PC-3 (cell line): ENCODE data around the gene JAK3. TPM values are rescaled to one million over a fixed set of nuclear protein-coding genes. Genes with fewer than 3 reads are reported as not detected.

Source experiments
- ATAC-seq: fragments of 200-7000 bp; cut with Tn5 transposase; 2 replicates; pipeline ENCODE4 v1.9.1; 2020; ENCODE audit warnings: mild to moderate bottlenecking, moderate library complexity
- BruUV-seq: library from RNA; stranded (reverse); fragments of 400-500 nt; replicated peaks from 2 replicates; lab custom pipeline; 2021; lab: Mats Ljungman, UMichigan
- CTCF ChIA-PET: fragments of 300-600 bp; sonication (Branson Sonifier 250); formaldehyde crosslinking; loops from one replicate; lab custom pipeline; 2022; ENCODE audit warnings: antibody characterized with exemption; lab: Charles Lee
- POLR2A ChIA-PET: fragments of 300-600 bp; sonication (Branson Sonifier 250); formaldehyde crosslinking; loops from one replicate; lab custom pipeline; 2022; ENCODE audit warnings: antibody characterized with exemption; ENCODE audit not compliant: unreplicated experiment; lab: Charles Lee
- DNase-seq: peaks from one replicate; pipeline ENCODE4 v3.0.0-alpha.2; 2015
- H2AFZ ChIP-seq: fragments of 300-600 bp; sonication (generic); 2 replicates; pipeline ENCODE4 v1.6.0; 2016; ENCODE audit warnings: antibody characterized with exemption, low read length
- H3F3A ChIP-seq: fragments of 300-600 bp; sonication (generic); one replicate; pipeline ENCODE4 v1.6.0; 2017; ENCODE audit warnings: antibody characterized with exemption, low read length, control low read depth, mild to moderate bottlenecking; ENCODE audit not compliant: unreplicated experiment
- H3K27ac ChIP-seq: fragments of 300-600 bp; sonication (generic); 2 replicates; pipeline ENCODE4 v1.5.1; 2016; ENCODE audit warnings: mild to moderate bottlenecking, low read length
- H3K27me3 ChIP-seq: fragments of 300-600 bp; sonication (generic); 2 replicates; pipeline ENCODE4 v1.6.1; 2016; ENCODE audit warnings: low read length, mixed read lengths
- H3K36me3 ChIP-seq: fragments of 300-600 bp; sonication (generic); 2 replicates; pipeline ENCODE4 v1.6.1; 2016; ENCODE audit warnings: low read depth, mixed run types, low read length, mixed read lengths
- H3K4me1 ChIP-seq: fragments of 300-600 bp; sonication (generic); 2 replicates; pipeline ENCODE4 v1.5.1; 2016; ENCODE audit warnings: low read length; ENCODE audit not compliant: insufficient read depth
- H3K4me2 ChIP-seq: fragments of 300-600 bp; sonication (generic); 2 replicates; pipeline ENCODE4 v1.6.0; 2016; ENCODE audit warnings: low read length
- H3K4me3 ChIP-seq: fragments of 300-600 bp; sonication (generic); 2 replicates; pipeline ENCODE4 v1.5.1; 2016; ENCODE audit warnings: mild to moderate bottlenecking, low read length, mixed read lengths
- H3K79me2 ChIP-seq: fragments of 300-600 bp; sonication (generic); 2 replicates; pipeline ENCODE4 v1.6.1; 2017; ENCODE audit warnings: low read length, mixed read lengths
- H3K9ac ChIP-seq: fragments of 300-600 bp; sonication (generic); 2 replicates; pipeline ENCODE4 v1.6.0; 2016; ENCODE audit warnings: mild to moderate bottlenecking, low read length
- H3K9me2 ChIP-seq: fragments of 300-600 bp; sonication (generic); replicated peaks from 2 replicates; pipeline ENCODE4 v1.6.1; 2016; ENCODE audit warnings: mixed run types, low read length, mixed read lengths
- H3K9me3 ChIP-seq: fragments of 300-600 bp; sonication (generic); 2 replicates; pipeline ENCODE4 v1.6.1; 2016; ENCODE audit warnings: low read length, mixed read lengths
- H4K20me1 ChIP-seq: fragments of 300-600 bp; sonication (generic); 2 replicates; pipeline ENCODE4 v1.6.1; 2016; ENCODE audit warnings: low read length, mixed read lengths
- CTCF ChIP-seq: fragments of 300-600 bp; sonication (generic); conservative IDR thresholded peaks from 2 replicates; pipeline ENCODE4 v1.5.1; 2017; ENCODE audit warnings: antibody characterized with exemption, low read depth, mild to moderate bottlenecking, low read length
- EZH2 ChIP-seq: fragments of 300-600 bp; sonication (generic); IDR thresholded peaks from one replicate; pipeline ENCODE4 v1.6.1; 2017; ENCODE audit warnings: antibody characterized with exemption, mild to moderate bottlenecking, low read length; ENCODE audit not compliant: unreplicated experiment
- EZH2phosphoT487 ChIP-seq: fragments of 300-600 bp; sonication (generic); IDR thresholded peaks from 2 replicates; pipeline ENCODE4 v1.6.1; 2018; ENCODE audit warnings: mild to moderate bottlenecking, antibody characterized with exemption, low read length, borderline replicate concordance
- intact Hi-C: fragments of 100-400 bp; cut with micrococcal nuclease; formaldehyde crosslinking; loops from 2 replicates; pipeline ENCODE4 v1.9.0; 2023
- total RNA-seq: library from RNA; depleted of rRNA; stranded (reverse); fragments of >200 nt; gene quantifications from 2 replicates; pipeline ENCODE4 v1.2.3, GENCODE V29; 2014

JAK3 gene
- total RNA-seq, 1 experiment from 2014 or later = 1.5 TPM

GRCh38 chr19:17817668-17818363 lies 30.0 kb downstream of the JAK3 start:
- ATAC-seq = no peak
- BruUV-seq = no TSS peak
- H4K20me1 ChIP-seq = no peaks in the 10 kb centered on the region

GRCh38 chr19:17812099-17812498 lies 35.7 kb downstream of the JAK3 start:
- CTCF ChIA-PET = no interaction called here
- H2AFZ ChIP-seq = no peak overlapping the region

More at GRCh38 chr19:17817668-17818363, 30.0 kb downstream of the JAK3 start:
- H3K27ac ChIP-seq = no peak overlapping the region
- H3K79me2 ChIP-seq = no peaks in the 10 kb centered on the region
- H2AFZ ChIP-seq = no peak overlapping the region
- H3K9me3 ChIP-seq = no peaks in the 10 kb centered on the region
- intact Hi-C loops = no loop called here
- no peak for DNase-seq
- CTCF ChIA-PET = interaction anchor here (0.6 kb wide), 1 partner anchor 41 kb away, joined by 3 read pairs; no protein-coding TSS in a partner anchor
- TF ChIP-seq CTCF = no peak
- no peak for TF ChIP-seq EZH2phosphoT487
- no peak overlapping the region for H3K4me2 ChIP-seq
- H3K4me1 ChIP-seq = no peaks in the 10 kb centered on the region
- H3K36me3 ChIP-seq = no peaks in the 10 kb centered on the region
- no peaks in the 10 kb centered on the region for H3F3A ChIP-seq
- no peak overlapping the region for H3K4me3 ChIP-seq
- no peak overlapping the region for H3K9ac ChIP-seq
- H3K9me2 ChIP-seq = no peaks in the 10 kb centered on the region
- H3K27me3 ChIP-seq = no peaks in the 10 kb centered on the region
- POLR2A ChIA-PET = no interaction called here

More at GRCh38 chr19:17812099-17812498, 35.7 kb downstream of the JAK3 start:
- Histone ChIP-seq H3K9me3 (no peaks in the 10 kb centered on the region), H3K9ac (no peak overlapping the region), H3K9me2 (no peaks in the 10 kb centered on the region), H3K27me3 (no peaks in the 10 kb centered on the region), H3F3A (no peaks in the 10 kb centered on the region), H3K4me2 (no peak overlapping the region), H4K20me1 (no peaks in the 10 kb centered on the region), H3K4me3 (no peak overlapping the region), H3K79me2 (peaks cover 14% of the 10 kb centered on the region; the same call in 1 of the 2 replicates), H3K4me1 (no peaks in the 10 kb centered on the region), H3K36me3 (peaks cover 24% of the 10 kb centered on the region; the same call in 1 of the 2 replicates), H3K27ac (no peak overlapping the region)
- POLR2A ChIA-PET = no interaction called here
- ATAC-seq = no peak
- BruUV-seq = no TSS peak
- no peak for DNase-seq
- no peak for TF ChIP-seq EZH2phosphoT487
- no peak for TF ChIP-seq CTCF
- TF ChIP-seq EZH2 = no peak
- intact Hi-C loops = no loop called here
